Right cardiac atrium (tissue), 5 donors: ENCODE data around the gene AGPAT3. TPM values are rescaled to one million over a fixed set of nuclear protein-coding genes. Genes with fewer than 3 reads are reported as not detected.

ENCODE experiments used
- ATAC-seq, 2 donors: fragments of 200-7000 bp; cut with Tn5 transposase; one replicate each; pipeline versions ENCODE4 v1.8.0 to v1.9.1; 2020; ENCODE audit warnings: moderate library complexity in 2 of 2, mild to moderate bottlenecking in 1 of 2
- DNase-seq, 3 donors: peaks; one replicate each; pipeline ENCODE4 v3.0.0-alpha.2; 2020
- H3K27ac ChIP-seq: one replicate; pipeline ENCODE4 v1.5.1; 2013; ENCODE audit warnings: mild to moderate bottlenecking, low read length, control low read depth, moderate library complexity
- H3K27me3 ChIP-seq: one replicate; pipeline ENCODE4 v1.6.1; 2013; ENCODE audit not compliant: control insufficient read depth, insufficient read depth
- H3K4me1 ChIP-seq: one replicate; pipeline ENCODE4 v1.6.1; 2013; ENCODE audit warnings: low read length; ENCODE audit not compliant: control insufficient read depth, insufficient read depth
- H3K4me3 ChIP-seq: one replicate; pipeline ENCODE4 v1.5.1; 2013; ENCODE audit warnings: low read length, control low read depth
- H3K9me3 ChIP-seq: one replicate; pipeline ENCODE4 v1.6.1; 2013; ENCODE audit warnings: low read length; ENCODE audit not compliant: control insufficient read depth
- WGBS: extraction: QIAGEN DNeasy Blood & Tissue Kit; methylation state at CpG from one replicate; pipeline ENCODE4 v1.1.7; 2013; 5-methylcytosine and 5-hydroxymethylcytosine counted together
- intact Hi-C, 4 donors: fragments of 100-400 bp; cut with DNase I; formaldehyde crosslinking; loops; one replicate each; pipeline versions ENCODE4 v1.11.0 to v1.14.0; 2022 to 2023
- polyA plus RNA-seq: library from polyadenylated mRNA; stranded (reverse); fragments of 200-250 nt; gene quantifications from one replicate; pipeline ENCODE4 v1.2.3, GENCODE V29; 2013
- total RNA-seq, 4 donors: library from RNA; stranded (reverse); fragmentation: NEBNext Ultra II Directional; extraction: Animal tissue kit (Norgen Biotek cat#: 25700); gene quantifications; one replicate each; pipeline ENCODE4 v1.2.1, GENCODE V29; 2021
- donor health status: healthy with polysubstance abuse.
- donor health status: DM: no; HTN: yes; CAD: no.
- donor health status: DM: no; HTN: no; CAD: no.
- donor health status: DM: no; HTN: yes; CAD: no; lungs with severe emphysema.
- donor health status: DM: yes; HTN: yes; CAD: no.

The AGPAT3 gene
- total and polyA plus RNA-seq, 5 donors: 32.0 to 71.1 (median 58.6) TPM

- DNase-seq: no peak
- H3K4me3 ChIP-seq: no peak overlapping the region
- H3K4me1 ChIP-seq: peaks cover 2% of the 10 kb centered on the region
- intact Hi-C loops: no loop called here
- no peak for ATAC-seq
- WGBS: 97% methylated on average over 6 of the region's 6 CpGs
- no peaks in the 10 kb centered on the region for H3K9me3 ChIP-seq
- no peak overlapping the region for H3K27ac ChIP-seq
- no peaks in the 10 kb centered on the region for H3K27me3 ChIP-seq
These were observed 164.6 kb downstream of the AGPAT3 start for GRCh38 chr21:44029460-44030087.

GRCh38 chr21:44035244-44035643 lies 170.2 kb downstream of the AGPAT3 start:
- DNase-seq (no peak), ATAC-seq (no peak)
- Histone ChIP-seq H3K4me3 (no peak overlapping the region), H3K9me3 (no peaks in the 10 kb centered on the region), H3K27ac (no peak overlapping the region), H3K4me1 (no peaks in the 10 kb centered on the region), H3K27me3 (no peaks in the 10 kb centered on the region)
- intact Hi-C loops: no loop called here
- WGBS: 95% methylated on average over 4 of the region's 4 CpGs

Other genes starting within 250 kb of the AGPAT3 start
- under 1 TPM; 0.21 to 0.42 (median 0.38) TPM for gene HSF2BP, start 205.7 kb upstream of the AGPAT3 start, total RNA-seq
- gene HSF2BP, start 205.7 kb upstream of the AGPAT3 start, polyA plus RNA-seq: 0.18 TPM
- 10 to 100 TPM; 10.5 to 12.5 (median 11.5) TPM for gene RRP1B, start 205.7 kb upstream of the AGPAT3 start, total RNA-seq
- 4.7 TPM for gene RRP1B, start 205.7 kb upstream of the AGPAT3 start, polyA plus RNA-seq
- 100 to 1,000 TPM in 1 of 4 donors, 10 to 100 TPM in 3; 74.9 to 102 (median 83.5) TPM for gene PDXK, start 146.1 kb upstream of the AGPAT3 start, total RNA-seq
- 53.3 TPM for gene PDXK, start 146.1 kb upstream of the AGPAT3 start, polyA plus RNA-seq
- 10 to 100 TPM; 28.6 to 36.2 (median 31.8) TPM for gene CSTB, start 88.9 kb upstream of the AGPAT3 start, total RNA-seq
- gene CSTB, start 88.9 kb upstream of the AGPAT3 start, polyA plus RNA-seq: 57.5 TPM
- 10 to 100 TPM in 3 of 4 donors, 1 to 10 TPM in 1; 9.6 to 12.9 (median 11.1) TPM for gene RRP1, start 75.6 kb upstream of the AGPAT3 start, total RNA-seq
- 7.2 TPM for gene RRP1, start 75.6 kb upstream of the AGPAT3 start, polyA plus RNA-seq
- 10 to 100 TPM; 18.0 to 23.3 (median 19.1) TPM for gene TRAPPC10, start 147.1 kb downstream of the AGPAT3 start, total RNA-seq
- 7.6 TPM for gene TRAPPC10, start 147.1 kb downstream of the AGPAT3 start, polyA plus RNA-seq
- gene PWP2, start 242.2 kb downstream of the AGPAT3 start, total RNA-seq: 1 to 10 TPM in 3 of 4 donors, under 1 TPM in 1; 0.94 to 8.9 (median 2.3) TPM
- 1.6 TPM for gene PWP2, start 242.2 kb downstream of the AGPAT3 start, polyA plus RNA-seq